Sigmoid colon (tissue), 7 donors: ENCODE data around the gene FTCDNL1. TPM values are rescaled to one million over a fixed set of nuclear protein-coding genes. Genes with fewer than 3 reads are reported as not detected.

Source experiments
- DNase-seq: peaks from one replicate; pipeline ENCODE4 v3.0.0-alpha.2; 2019
- H3K27ac ChIP-seq, 4 donors: fragments of 200-600 bp; sonication (generic); one replicate each; pipeline ENCODE4 v1.5.1; 2016 to 2019; ENCODE audit warnings: mild to moderate bottlenecking in 1 of 4
- H3K27me3 ChIP-seq, 3 donors: fragments of 200-600 bp; sonication (generic); one replicate each; pipeline ENCODE4 v1.5.1; 2019; ENCODE audit warnings: mild to moderate bottlenecking in 1 of 3
- H3K36me3 ChIP-seq, 4 donors: fragments of 200-600 bp; sonication (generic); one replicate each; pipeline ENCODE4 v1.5.1; 2016 to 2019
- H3K4me1 ChIP-seq, 4 donors: fragments of 200-600 bp; sonication (generic); one replicate each; pipeline ENCODE4 v1.5.1; 2017 to 2019
- H3K4me3 ChIP-seq, 4 donors: fragments of 200-600 bp; sonication (generic); one replicate each; pipeline ENCODE4 v1.5.1; 2017 to 2019; ENCODE audit warnings: mild to moderate bottlenecking in 2 of 4, moderate library complexity in 1 of 4
- H3K9me3 ChIP-seq, 4 donors: fragments of 200-600 bp in 3 of 4; sonication (generic) in 3 of 4; one replicate each; pipeline versions ENCODE4 v1.5.1 to v1.6.1; 2013 to 2019
- EP300 ChIP-seq, 4 donors: sonication (generic); formaldehyde crosslinking; IDR thresholded peaks; one replicate each; pipeline ENCODE4 v1.6.1; 2017; ENCODE audit warnings: antibody characterized with exemption in 4 of 4
- POLR2A ChIP-seq, 2 donors: fragments of 450-650 bp; IDR thresholded peaks; one replicate each; pipeline ENCODE4 v1.6.1; 2016; ENCODE audit warnings: antibody characterized with exemption in 2 of 2, mild to moderate bottlenecking in 2 of 2, moderate library complexity in 2 of 2
- POLR2AphosphoS5 ChIP-seq, 4 donors: sonication (generic); formaldehyde crosslinking; IDR thresholded peaks; one replicate each; pipeline ENCODE4 v1.6.1; 2017; ENCODE audit warnings: antibody characterized with exemption in 4 of 4
- WGBS, 2 donors: extraction: QIAGEN DNeasy Blood & Tissue Kit; methylation state at CpG; one replicate each; pipeline ENCODE4 v1.1.7; 2013; 5-methylcytosine and 5-hydroxymethylcytosine counted together
- intact Hi-C: fragments of 100-400 bp; cut with DNase I; formaldehyde crosslinking; loops from one replicate; pipeline ENCODE4 v1.15.1; 2023
- polyA plus RNA-seq, 3 donors: library from polyadenylated mRNA; stranded (reverse); fragments of 200-250 nt; gene quantifications; one replicate each; pipeline ENCODE4 v1.2.3, GENCODE V29; 2013
- total RNA-seq, 4 donors: library from RNA; depleted of rRNA; stranded (reverse); fragments of >200 nt; gene quantifications; one replicate each; pipeline ENCODE4 v1.1.0, GENCODE V29; 2016
- TF ChIP-seq, protein P1 (sequence below), 4 experiments: fragments of 450-650 bp in 3 of 4; fragments of 200-600 bp in 1 of 4; IDR thresholded peaks; one replicate each; pipeline ENCODE4 v1.5.1; 2016 to 2019; ENCODE audit warnings: antibody characterized with exemption in 4 of 4, mild to moderate bottlenecking in 3 of 4, moderate library complexity in 2 of 4
- donor health status: healthy with polysubstance abuse.
- donor health status: Bipolar disorder and iron deficiency.
- donor health status: healthy.

FTCDNL1 gene
- total and polyA plus RNA-seq, 7 donors, result 1.1 to 5.0 (median 2.3) TPM; not detected in 1

DNA sequence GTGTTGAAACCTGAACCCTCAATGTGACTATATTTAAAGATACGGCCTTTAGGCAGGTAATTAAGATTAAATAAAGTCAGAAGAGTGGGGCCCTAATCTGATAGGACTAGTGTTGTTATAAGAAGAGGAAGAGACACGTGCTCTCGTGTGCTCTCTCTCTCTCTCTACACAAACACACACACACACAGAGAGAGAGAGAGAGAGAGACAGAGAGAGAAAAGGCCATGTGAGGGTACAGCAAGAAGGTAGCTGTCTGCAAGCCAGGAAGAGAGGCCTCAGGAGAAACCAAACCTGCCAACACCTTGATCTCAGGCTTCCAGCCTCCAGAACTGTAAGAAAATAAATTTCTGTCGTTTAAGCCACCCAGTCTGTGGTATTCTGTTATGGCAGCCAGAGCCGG is 106.7 kb downstream of the FTCDNL1 start:
- Histone ChIP-seq H3K27ac (no peak overlapping the region), H3K27me3 (no peaks in the 10 kb centered on the region), H3K4me3 (no peak overlapping the region), H3K36me3 (no peaks in the 10 kb centered on the region), H3K9me3 (no peaks in the 10 kb centered on the region), H3K4me1 (peaks cover 0 to 9% (median 7%) of the 10 kb centered on the region in 4 donors)
- WGBS, 2 donors, result 66 to 76% methylated on average over 5 of the region's 5 CpGs
- no peak for DNase-seq
- TF ChIP-seq POLR2AphosphoS5 (IDR thresholded peaks at IDR 0.05), result no peak
- TF ChIP-seq, protein P1, sequence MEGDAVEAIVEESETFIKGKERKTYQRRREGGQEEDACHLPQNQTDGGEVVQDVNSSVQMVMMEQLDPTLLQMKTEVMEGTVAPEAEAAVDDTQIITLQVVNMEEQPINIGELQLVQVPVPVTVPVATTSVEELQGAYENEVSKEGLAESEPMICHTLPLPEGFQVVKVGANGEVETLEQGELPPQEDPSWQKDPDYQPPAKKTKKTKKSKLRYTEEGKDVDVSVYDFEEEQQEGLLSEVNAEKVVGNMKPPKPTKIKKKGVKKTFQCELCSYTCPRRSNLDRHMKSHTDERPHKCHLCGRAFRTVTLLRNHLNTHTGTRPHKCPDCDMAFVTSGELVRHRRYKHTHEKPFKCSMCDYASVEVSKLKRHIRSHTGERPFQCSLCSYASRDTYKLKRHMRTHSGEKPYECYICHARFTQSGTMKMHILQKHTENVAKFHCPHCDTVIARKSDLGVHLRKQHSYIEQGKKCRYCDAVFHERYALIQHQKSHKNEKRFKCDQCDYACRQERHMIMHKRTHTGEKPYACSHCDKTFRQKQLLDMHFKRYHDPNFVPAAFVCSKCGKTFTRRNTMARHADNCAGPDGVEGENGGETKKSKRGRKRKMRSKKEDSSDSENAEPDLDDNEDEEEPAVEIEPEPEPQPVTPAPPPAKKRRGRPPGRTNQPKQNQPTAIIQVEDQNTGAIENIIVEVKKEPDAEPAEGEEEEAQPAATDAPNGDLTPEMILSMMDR (IDR thresholded peaks at IDR 0.05), result no peak
- TF ChIP-seq EP300 (IDR thresholded peaks at IDR 0.05), result no peak
- no peak for TF ChIP-seq POLR2A (IDR thresholded peaks at IDR 0.05)
- intact Hi-C loops, result loop anchor here (10.0 kb wide), 1 partner anchor 279 kb away; no protein-coding TSS in a partner anchor

DNA sequence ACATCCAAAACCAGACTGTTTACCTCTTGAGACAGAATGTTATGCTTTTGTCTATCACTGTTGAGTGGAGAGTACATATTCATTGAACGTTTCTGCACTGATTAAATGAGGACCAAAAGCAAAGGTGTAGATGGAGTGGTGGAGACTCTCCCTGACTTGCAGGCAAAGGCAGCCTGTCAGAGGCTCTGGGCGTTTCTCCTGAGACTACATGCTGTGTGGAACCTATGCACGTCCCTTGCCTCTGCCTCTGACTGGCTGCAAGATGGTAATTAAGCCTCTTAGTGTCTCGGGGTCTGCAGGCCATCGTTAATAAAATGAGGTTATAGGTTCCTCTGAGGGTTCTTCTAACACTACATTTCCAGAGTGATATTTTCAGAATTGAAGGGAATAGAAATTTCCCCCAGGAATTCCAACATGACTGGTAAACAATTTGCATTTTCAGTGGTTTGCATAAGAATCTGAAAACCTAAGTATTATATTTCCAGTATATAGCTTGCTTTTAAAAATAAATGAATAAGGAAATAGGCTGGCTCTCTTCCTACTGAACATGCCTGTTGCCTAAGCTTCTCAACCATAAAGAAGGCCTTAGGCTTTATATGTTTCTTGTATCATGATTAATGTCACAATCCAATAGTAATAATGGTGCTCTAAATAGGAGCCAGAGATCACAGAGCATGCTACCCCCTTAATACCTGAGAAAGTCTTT is 107.4 kb downstream of the FTCDNL1 start:
- no peak overlapping the region for H3K4me3 ChIP-seq
- H3K4me1 ChIP-seq, result peaks cover 0 to 13% (median 11%) of the 10 kb centered on the region in 4 donors
- TF ChIP-seq POLR2AphosphoS5 (IDR thresholded peaks at IDR 0.05) (no peak), POLR2A (IDR thresholded peaks at IDR 0.05) (no peak), EP300 (IDR thresholded peaks at IDR 0.05) (no peak)
- TF ChIP-seq, protein P1 (IDR thresholded peaks at IDR 0.05), result no peak
- H3K27ac ChIP-seq, result no peak overlapping the region
- intact Hi-C loops, result loop anchor here (10.0 kb wide), 1 partner anchor 279 kb away; no protein-coding TSS in a partner anchor
- H3K9me3 ChIP-seq, result no peaks in the 10 kb centered on the region
- WGBS, 2 donors, result 79 to 82% methylated on average over 5 of the region's 5 CpGs
- no peaks in the 10 kb centered on the region for H3K36me3 ChIP-seq
- no peak for DNase-seq
- H3K27me3 ChIP-seq, result no peaks in the 10 kb centered on the region

DNA sequence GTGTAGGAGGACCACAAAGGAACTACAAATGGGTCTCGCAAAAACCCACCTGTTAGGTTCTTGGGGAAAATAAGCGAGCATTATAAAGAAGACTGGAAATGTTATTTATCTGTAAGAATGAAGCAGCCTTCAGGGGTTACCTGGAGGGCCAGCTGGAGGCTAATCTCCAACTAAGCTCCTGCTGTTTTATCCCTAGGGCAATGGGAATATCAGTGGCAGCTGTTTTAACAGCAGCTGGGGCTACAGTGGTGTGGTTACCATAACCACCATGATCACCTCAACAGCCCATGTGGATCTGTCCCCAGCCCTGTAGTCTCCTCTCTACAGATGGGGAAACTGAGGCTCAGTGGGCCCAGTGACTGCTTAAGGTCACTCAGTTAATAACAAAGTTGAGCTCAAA is 108.1 kb downstream of the FTCDNL1 start:
- H3K4me3 ChIP-seq, result no peak overlapping the region
- H3K27ac ChIP-seq, result no peak overlapping the region
- 92 to 94% methylated on average over 2 of the region's 2 CpGs for WGBS, 2 donors
- no peaks in the 10 kb centered on the region for H3K36me3 ChIP-seq
- H3K27me3 ChIP-seq, result no peaks in the 10 kb centered on the region
- DNase-seq, result no peak
- intact Hi-C loops, result loop anchor here (10.0 kb wide), 1 partner anchor 278 kb away; no protein-coding TSS in a partner anchor
- TF ChIP-seq EP300 (IDR thresholded peaks at IDR 0.05) (no peak), POLR2AphosphoS5 (IDR thresholded peaks at IDR 0.05) (no peak), POLR2A (IDR thresholded peaks at IDR 0.05) (no peak)
- TF ChIP-seq, protein P1 (IDR thresholded peaks at IDR 0.05), result no peak
- no peaks in the 10 kb centered on the region for H3K9me3 ChIP-seq
- peaks cover 0 to 13% (median 11%) of the 10 kb centered on the region in 4 donors for H3K4me1 ChIP-seq

DNA sequence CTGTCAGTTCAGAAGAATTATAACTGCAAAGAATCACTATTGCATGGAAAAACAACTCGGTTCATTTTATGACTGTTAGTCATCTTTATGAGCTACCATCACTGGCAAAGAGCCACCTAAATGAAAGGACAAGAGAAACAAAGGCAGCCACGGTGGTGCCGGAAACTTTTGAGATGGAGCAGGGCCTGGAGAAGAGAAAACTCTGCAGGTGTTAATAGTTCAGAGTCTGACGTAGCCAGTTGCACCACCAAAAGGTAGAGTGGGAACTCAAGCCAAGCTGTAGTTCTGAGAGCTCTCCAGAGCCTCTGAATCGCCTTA is 110.9 kb downstream of the FTCDNL1 start:
- H3K36me3 ChIP-seq, result no peaks in the 10 kb centered on the region
- H3K4me3 ChIP-seq, result no peak overlapping the region
- intact Hi-C loops, result loop anchor here (10.0 kb wide), 1 partner anchor 275 kb away; no protein-coding TSS in a partner anchor
- DNase-seq, result no peak
- H3K9me3 ChIP-seq, result no peaks in the 10 kb centered on the region
- no peaks in the 10 kb centered on the region for H3K27me3 ChIP-seq
- H3K4me1 ChIP-seq, result peaks cover 0 to 13% (median 11%) of the 10 kb centered on the region in 4 donors
- no peak overlapping the region for H3K27ac ChIP-seq
- TF ChIP-seq POLR2A (IDR thresholded peaks at IDR 0.05) (no peak), EP300 (IDR thresholded peaks at IDR 0.05) (no peak), POLR2AphosphoS5 (IDR thresholded peaks at IDR 0.05) (no peak)
- TF ChIP-seq, protein P1 (IDR thresholded peaks at IDR 0.05), result no peak
- 24 to 42% methylated on average over 5 of the region's 5 CpGs for WGBS, 2 donors
